Tibial artery (tissue), 4 donors: ENCODE data around the gene TMEM132A.
A peak's percentile ranks its signal among the peaks of the same experiment; 100 is the strongest.

ENCODE experiments used
- DNase-seq, 2 donors: peaks; one replicate each; pipeline ENCODE4 v3.0.0-alpha.2; 2019
- H3K27ac ChIP-seq, 2 donors: fragments of 200-600 bp; sonication (generic) in 1 of 2; 1 replicate in 1 of 2; 2 replicates in 1 of 2; pipeline ENCODE4 v1.5.1; 2018 to 2019; ENCODE audit warnings: mild to moderate bottlenecking in 1 of 2
- H3K27me3 ChIP-seq, 2 donors: fragments of 200-600 bp; sonication (generic) in 1 of 2; one replicate each; pipeline versions ENCODE4 v1.5.1 to v1.6.0; 2016 to 2019
- H3K36me3 ChIP-seq, 3 donors: fragments of 200-600 bp; sonication (generic) in 2 of 3; one replicate each; pipeline ENCODE4 v1.5.1; 2016 to 2019; ENCODE audit warnings: mild to moderate bottlenecking in 2 of 3
- H3K4me1 ChIP-seq, 4 donors: fragments of 200-600 bp; sonication (generic) in 2 of 4; 1 replicate in 3 of 4; 2 replicates in 1 of 4; pipeline ENCODE4 v1.5.1; 2016 to 2019
- H3K4me3 ChIP-seq, 2 donors: fragments of 200-600 bp; sonication (generic) in 1 of 2; 1 replicate in 1 of 2; 2 replicates in 1 of 2; pipeline ENCODE4 v1.5.1; 2018 to 2019; ENCODE audit warnings: mild to moderate bottlenecking in 2 of 2
- H3K9me3 ChIP-seq, 3 donors: fragments of 200-600 bp; sonication (generic) in 1 of 3; one replicate each; pipeline ENCODE4 v1.5.1; 2016 to 2019
- intact Hi-C: fragments of 100-400 bp; cut with DNase I; formaldehyde crosslinking; loops from one replicate; pipeline ENCODE4 v1.15.0; 2023; ENCODE audit warnings: low total_unique reads
- TF ChIP-seq, protein P1 (sequence below), 2 experiments: fragments of 200-600 bp in 1 of 2; fragments of 450-650 bp in 1 of 2; IDR thresholded peaks; one replicate each; pipeline ENCODE4 v1.5.1; 2017 to 2019; ENCODE audit warnings: antibody characterized with exemption in 2 of 2, mild to moderate bottlenecking in 1 of 2, moderate library complexity in 1 of 2

The TMEM132A gene

DNA sequence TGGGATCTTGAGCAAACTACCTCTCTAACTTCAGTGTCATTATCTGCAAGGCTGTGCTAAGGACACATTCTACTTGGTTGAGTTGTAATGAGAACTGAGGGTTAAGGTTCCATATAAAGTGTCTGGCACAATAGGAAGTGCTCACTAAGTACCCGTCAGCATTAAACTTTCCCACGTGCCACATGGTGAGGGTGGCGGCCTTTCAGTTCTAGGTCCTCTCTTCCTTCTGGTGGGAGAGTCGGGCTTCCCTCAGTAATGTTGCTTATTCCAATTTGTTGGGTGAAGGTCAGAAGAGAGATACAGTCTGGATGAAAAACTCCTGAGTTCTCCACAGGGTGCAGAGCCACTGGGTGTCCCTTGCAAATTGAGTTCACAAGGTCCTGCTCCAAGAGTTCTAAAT lies 42.6 kb downstream of the TMEM132A start:
- DNase-seq, result peak in 1 of 2 donors; percentile 35
- TF ChIP-seq, protein P1, sequence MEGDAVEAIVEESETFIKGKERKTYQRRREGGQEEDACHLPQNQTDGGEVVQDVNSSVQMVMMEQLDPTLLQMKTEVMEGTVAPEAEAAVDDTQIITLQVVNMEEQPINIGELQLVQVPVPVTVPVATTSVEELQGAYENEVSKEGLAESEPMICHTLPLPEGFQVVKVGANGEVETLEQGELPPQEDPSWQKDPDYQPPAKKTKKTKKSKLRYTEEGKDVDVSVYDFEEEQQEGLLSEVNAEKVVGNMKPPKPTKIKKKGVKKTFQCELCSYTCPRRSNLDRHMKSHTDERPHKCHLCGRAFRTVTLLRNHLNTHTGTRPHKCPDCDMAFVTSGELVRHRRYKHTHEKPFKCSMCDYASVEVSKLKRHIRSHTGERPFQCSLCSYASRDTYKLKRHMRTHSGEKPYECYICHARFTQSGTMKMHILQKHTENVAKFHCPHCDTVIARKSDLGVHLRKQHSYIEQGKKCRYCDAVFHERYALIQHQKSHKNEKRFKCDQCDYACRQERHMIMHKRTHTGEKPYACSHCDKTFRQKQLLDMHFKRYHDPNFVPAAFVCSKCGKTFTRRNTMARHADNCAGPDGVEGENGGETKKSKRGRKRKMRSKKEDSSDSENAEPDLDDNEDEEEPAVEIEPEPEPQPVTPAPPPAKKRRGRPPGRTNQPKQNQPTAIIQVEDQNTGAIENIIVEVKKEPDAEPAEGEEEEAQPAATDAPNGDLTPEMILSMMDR (IDR thresholded peaks at IDR 0.05), result no peak
- H3K27ac ChIP-seq, result no peak overlapping the region
- H3K4me3 ChIP-seq, result no peak overlapping the region
- H3K27me3 ChIP-seq, result peaks cover 0 to 13% of the 10 kb centered on the region in 2 donors
- no peaks in the 10 kb centered on the region for H3K4me1 ChIP-seq
- peaks cover 0 to 4% (median 0%) of the 10 kb centered on the region in 3 donors for H3K9me3 ChIP-seq
- intact Hi-C loops, result no loop called here
- no peaks in the 10 kb centered on the region for H3K36me3 ChIP-seq

DNA sequence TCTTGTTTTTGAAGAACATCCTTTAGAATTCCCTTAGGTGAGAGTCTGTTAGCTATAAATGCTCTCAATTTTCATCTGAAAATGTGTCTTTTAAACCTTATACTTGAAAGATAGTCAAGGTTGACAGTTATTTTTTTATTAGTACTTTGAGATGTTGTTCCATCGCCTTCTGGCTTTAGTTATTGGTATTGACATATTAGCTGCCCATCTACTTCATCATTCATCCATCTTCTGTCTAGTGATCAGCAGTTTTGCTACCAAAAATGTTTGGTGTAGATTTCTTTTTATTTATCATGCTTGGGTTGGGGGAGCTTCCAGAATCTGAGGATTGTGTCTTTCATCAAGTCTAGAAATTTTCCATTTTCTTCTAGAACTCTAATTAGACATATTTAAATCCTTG lies 44.0 kb downstream of the TMEM132A start:
- H3K27ac ChIP-seq, result no peak overlapping the region
- H3K36me3 ChIP-seq, result no peaks in the 10 kb centered on the region
- DNase-seq, result no peak
- intact Hi-C loops, result no loop called here
- H3K9me3 ChIP-seq, result peaks cover 0 to 4% (median 0%) of the 10 kb centered on the region in 3 donors
- H3K4me3 ChIP-seq, result no peak overlapping the region
- peaks cover 0 to 19% of the 10 kb centered on the region in 2 donors for H3K27me3 ChIP-seq
- TF ChIP-seq, protein P1 (IDR thresholded peaks at IDR 0.05), result no peak
- H3K4me1 ChIP-seq, result no peaks in the 10 kb centered on the region

DNA sequence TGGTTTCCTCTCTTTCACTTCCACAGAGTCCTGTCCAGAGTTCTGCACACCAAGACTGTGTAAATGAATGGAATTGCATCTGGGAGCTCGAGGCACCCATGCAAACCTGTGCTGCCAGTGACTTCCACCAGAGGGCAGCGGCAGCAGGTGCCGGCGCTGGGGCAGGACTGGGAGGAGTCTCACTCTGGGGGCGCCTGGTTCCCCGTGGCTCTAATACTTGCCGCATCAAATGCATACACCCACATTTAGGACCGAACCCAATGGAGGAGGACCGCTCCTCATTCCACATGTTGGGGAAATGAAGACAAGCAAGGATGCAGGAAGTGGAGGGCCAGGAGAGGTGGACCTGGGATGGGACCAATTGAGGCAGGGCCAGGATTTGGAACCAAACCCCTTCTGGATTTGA lies 46.1 kb downstream of the TMEM132A start:
- intact Hi-C loops, result no loop called here
- Histone ChIP-seq H3K27me3 (peaks cover 0 to 16% of the 10 kb centered on the region in 2 donors), H3K4me3 (no peak overlapping the region), H3K36me3 (no peaks in the 10 kb centered on the region), H3K27ac (no peak overlapping the region), H3K4me1 (no peaks in the 10 kb centered on the region), H3K9me3 (peaks cover 0 to 4% (median 0%) of the 10 kb centered on the region in 3 donors)
- DNase-seq, result peak in 1 of 2 donors; percentile 35
- TF ChIP-seq, protein P1 (IDR thresholded peaks at IDR 0.05), result peak; percentile 62 to 64

DNA sequence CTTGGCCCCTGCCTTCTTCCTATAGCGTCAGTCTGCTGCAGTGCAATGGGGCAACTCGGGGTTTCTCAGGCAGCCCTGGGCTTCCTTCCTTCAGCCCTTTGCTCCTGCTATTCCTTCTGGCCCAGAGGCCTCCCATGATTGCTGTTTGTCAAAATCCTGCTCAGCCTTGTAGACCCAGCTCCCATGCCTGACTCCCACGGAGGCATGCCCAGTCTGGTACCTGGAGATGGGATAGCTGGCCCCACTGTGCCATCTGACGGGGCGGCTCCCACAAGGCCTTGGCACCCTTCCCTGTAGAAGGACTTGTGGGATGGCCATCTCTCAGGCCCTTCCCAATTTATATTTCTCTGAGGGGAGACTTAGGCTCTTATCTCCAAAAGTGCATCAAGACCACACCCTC lies 46.6 kb downstream of the TMEM132A start:
- intact Hi-C loops, result no loop called here
- no peak for DNase-seq
- H3K36me3 ChIP-seq, result no peaks in the 10 kb centered on the region
- H3K4me3 ChIP-seq, result no peak overlapping the region
- H3K4me1 ChIP-seq, result no peaks in the 10 kb centered on the region
- H3K27me3 ChIP-seq, result peaks cover 0 to 16% of the 10 kb centered on the region in 2 donors
- H3K9me3 ChIP-seq, result peaks cover 0 to 4% (median 0%) of the 10 kb centered on the region in 3 donors
- TF ChIP-seq, protein P1 (IDR thresholded peaks at IDR 0.05), result no peak
- H3K27ac ChIP-seq, result no peak overlapping the region

DNA sequence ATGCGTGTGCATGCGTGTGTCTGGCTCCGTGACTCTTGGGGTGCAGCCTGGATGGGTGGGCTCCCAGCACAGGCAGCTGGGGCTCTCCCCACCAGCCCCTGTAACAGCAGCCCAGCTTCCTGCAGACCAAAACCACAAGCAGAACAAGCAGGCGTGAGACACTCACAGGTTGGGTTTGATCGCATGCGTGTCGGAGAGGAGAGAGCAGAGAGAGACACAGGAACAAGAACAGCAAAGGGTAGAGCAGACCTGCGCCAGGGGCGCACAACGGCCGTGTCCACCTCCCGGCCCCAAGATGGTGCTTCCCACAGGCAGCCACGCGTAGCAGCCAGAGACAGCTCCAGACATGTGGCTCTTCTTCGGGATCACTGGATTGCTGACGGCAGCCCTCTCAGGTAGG lies 47.3 kb downstream of the TMEM132A start, which contains the start of gene CD6:
Gene CD6, plus strand, starts transcription at position 161 of the 400 bp plus-strand sequence. Its CDS starts 186 bp downstream, at position 347.
- TF ChIP-seq, protein P1 (IDR thresholded peaks at IDR 0.05), result no peak
- Histone ChIP-seq H3K4me3 (no peak within 1 kb of the TSS), H3K36me3 (no peaks in the 10 kb centered on the region), H3K4me1 (no peaks in the 10 kb centered on the region), H3K27me3 (peaks cover 0 to 16% of the 10 kb centered on the region in 2 donors), H3K9me3 (peaks cover 0 to 4% (median 0%) of the 10 kb centered on the region in 3 donors), H3K27ac (no peak within 1 kb of the TSS)
- intact Hi-C loops, result no loop called here
- no peak for DNase-seq
